GM12872 (cell line): Measurements from ENCODE around the gene PREX1.

Experiments
- TF ChIP-seq, protein P1 (sequence below): IDR thresholded peaks from 3 replicates; pipeline ENCODE4 v1.5.1; 2011; ENCODE audit warnings: low read depth, mild to moderate bottlenecking, low read length, moderate library complexity; ENCODE audit not compliant: insufficient read depth

Gene PREX1

DNA sequence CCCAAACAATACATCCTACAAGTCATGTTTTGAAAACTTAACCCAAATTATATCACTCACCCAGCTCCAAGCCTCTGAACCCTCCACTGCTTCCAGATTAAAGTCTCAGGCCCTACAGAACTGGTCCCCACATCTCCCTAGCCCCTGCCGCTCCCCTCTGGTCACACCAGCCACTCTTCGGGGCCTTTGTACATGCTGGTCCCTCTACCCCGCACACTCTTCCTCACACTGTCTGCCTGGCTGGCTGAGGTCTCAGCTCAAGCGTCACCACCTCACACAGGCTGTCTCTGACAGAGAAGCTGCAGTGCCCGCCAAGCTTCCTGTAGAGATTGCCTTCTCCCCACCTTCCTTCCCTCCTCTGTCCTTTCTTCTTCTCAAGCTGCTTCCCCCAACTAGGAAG is 192.4 kb downstream of the PREX1 start:
- TF ChIP-seq, protein P1, sequence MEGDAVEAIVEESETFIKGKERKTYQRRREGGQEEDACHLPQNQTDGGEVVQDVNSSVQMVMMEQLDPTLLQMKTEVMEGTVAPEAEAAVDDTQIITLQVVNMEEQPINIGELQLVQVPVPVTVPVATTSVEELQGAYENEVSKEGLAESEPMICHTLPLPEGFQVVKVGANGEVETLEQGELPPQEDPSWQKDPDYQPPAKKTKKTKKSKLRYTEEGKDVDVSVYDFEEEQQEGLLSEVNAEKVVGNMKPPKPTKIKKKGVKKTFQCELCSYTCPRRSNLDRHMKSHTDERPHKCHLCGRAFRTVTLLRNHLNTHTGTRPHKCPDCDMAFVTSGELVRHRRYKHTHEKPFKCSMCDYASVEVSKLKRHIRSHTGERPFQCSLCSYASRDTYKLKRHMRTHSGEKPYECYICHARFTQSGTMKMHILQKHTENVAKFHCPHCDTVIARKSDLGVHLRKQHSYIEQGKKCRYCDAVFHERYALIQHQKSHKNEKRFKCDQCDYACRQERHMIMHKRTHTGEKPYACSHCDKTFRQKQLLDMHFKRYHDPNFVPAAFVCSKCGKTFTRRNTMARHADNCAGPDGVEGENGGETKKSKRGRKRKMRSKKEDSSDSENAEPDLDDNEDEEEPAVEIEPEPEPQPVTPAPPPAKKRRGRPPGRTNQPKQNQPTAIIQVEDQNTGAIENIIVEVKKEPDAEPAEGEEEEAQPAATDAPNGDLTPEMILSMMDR = no peak

DNA sequence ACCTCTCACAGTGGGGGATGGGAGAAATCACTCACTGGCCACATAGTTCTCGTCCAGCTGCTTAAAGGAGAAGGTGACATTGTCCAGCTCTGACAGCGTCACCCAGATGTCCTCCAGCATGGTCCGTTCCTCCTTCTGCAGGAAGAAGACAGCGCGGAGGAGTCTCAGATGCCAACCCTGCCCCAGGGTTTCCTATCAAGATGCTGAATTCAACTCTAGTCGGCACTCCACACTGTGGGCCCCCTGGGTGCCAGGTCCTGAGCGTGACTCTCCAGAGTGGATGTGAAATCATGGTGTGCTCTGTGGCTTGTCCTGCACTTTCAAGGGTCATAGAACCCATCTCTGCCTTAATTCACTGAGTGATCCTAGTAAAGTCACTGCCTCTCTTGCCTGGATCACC is 193.2 kb downstream of the PREX1 start:
- TF ChIP-seq, protein P1 = no peak

DNA sequence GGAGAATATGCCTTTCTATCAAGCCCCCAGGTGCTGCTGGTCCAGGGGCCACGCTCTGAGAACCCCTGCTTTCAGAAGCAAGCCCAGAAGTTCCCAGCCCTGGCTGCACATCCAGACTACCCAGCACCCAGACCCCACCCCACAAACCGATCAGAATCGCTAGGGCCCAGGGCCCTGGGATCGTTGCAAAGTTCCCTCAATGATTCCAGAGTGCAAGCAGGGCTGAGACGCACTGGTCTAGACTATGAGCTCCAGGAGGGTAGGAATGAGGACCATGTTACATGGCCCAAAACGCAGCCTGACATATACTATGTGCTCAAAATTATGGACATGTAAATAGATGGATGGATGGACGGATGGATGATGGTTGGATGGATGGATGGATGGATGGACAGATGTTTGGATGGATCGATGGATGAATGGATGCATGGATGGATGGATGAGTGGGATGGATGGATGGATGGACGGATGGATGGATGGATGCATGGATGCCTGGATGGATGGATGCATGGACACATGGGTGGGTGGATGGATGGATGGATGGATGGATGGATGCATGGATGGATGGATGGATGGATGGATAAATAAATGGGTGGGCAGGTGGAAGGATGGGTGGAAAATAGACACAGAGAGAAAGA is 194.1 kb downstream of the PREX1 start:
- TF ChIP-seq, protein P1 = no peak

DNA sequence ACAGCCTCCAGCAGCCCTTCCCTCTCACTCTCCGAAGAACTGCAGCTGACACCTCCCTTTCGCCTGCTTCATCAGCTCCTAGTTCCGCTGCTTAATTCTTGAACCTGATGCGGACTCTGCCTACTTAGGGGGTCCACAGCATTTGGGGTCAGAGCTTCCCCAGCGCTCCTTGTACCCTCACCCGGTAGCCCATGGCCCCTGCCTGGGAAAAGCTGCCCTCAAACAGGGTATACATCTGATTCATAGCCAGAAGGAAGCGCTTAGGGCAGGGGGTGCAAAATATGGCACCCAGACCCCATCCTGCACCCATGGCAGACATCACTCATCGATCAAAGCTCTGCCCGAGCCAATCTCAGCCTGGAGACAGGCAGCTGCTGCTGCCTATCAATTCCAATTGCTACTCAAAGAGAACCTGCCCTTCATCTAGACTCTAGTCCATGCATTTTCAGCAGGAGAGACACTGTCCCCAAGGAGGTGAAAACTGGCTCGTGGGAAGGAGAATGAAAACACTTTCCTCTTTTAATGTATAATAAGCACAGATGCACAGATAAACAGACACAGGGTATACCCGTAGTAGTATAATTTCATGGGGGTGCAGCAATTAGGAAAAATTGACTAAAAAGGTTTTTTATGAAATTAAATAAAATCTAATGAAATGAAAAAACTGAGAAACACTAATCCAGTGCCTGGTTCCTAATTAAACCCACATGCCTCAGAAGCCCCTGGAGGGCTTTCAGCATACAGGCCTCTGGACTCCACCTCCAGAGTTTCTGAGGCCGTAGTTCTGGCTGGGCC is 194.8 kb downstream of the PREX1 start:
- TF ChIP-seq, protein P1 = no peak

DNA sequence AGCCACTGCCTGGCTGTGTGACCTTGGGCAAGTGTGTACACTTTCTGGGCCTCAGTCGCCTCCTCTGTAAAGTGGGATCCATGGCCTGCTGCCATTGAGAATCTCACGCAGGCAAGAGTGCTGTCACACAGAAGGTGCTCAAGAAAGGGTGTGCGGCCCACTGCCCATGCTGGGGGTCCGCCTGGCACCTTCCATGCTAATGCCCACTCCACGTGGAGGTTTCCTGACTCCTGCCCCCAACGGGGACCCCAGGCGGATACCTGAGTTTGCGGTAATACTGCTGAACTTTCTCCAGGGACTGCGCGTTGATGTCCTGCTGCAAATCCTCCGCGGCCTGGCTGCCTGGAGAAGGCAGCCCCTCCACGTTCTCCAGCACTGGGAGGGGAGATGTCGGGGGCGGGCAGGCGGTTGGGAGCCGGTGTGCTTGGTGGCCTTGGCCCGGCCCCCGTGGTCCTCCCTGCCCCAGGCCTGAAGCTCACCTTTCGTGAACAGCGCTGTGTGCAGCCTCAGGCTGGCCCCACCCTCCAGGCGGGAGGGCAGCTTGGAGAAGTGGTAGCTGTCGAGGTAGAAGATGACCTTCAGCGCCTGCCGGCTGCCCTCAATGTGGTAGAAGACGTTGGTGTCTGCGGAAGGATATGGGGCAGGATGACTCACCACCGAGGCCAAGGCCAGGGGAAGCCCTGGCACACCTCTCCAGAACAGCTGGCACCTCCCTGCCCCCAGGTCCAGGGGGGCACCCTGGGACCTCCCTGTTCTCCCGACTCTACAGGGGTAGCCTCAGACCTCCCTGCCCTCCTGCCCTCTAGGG is 195.6 kb downstream of the PREX1 start:
- TF ChIP-seq, protein P1 = no peak

DNA sequence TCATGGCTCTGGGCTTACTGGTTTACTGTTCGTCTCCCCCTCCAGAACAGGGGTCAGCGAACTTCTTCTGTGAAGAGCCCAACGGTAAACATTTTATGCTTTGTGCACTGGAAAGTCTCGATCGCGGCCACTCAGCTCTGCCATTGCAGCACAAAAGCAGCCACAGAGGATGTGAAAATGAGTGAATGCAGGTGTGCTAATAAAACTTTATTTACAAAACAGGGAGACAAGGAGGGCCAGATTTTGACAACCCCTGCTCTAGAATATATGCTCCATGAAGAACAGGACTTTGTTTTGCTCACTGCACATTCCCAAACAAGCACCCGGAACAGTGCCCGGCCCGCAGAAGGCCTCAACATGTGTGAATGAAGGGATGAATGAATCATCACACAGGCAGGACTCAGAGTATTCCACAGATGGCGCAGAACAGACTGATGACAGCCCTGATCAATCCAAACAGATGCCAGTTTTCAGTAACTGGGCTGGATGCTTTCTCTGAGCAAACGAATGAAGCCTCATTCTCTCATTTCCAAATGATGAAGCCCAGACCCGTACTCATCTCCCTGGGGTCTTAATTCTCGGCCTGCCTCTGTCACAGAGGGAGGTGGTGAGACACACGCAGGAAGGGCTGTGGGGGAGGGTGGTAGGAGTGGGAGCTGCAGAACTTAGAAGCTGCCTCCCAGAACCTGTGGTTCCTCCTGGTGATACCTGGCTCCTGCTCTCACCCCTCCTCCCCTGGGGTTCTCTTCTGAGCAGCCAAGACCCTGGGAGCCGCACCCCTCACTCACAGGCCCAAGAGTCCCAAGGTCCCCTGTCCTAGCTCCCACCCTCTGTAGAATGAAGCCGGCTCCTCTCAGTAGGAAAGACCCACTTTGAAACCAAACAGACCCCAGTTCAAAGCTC is 196.4 kb downstream of the PREX1 start:
- TF ChIP-seq, protein P1 = no peak
